H1 (cell line): ENCODE results near the gene SH3BP5. TPM values are rescaled to one million over a fixed set of nuclear protein-coding genes. Genes with fewer than 3 reads are reported as not detected.

Source experiments
- CTCF ChIA-PET: fragments of 300-600 bp; sonication (Branson Sonifier 250); formaldehyde crosslinking; loops from one replicate; lab custom pipeline; 2021; ENCODE audit not compliant: partially characterized antibody; lab: Charles Lee
- POLR2A ChIA-PET: fragments of 300-600 bp; sonication (Branson Sonifier 250); formaldehyde crosslinking; loops from one replicate; lab custom pipeline; 2021; ENCODE audit warnings: inconsistent platforms; ENCODE audit not compliant: partially characterized antibody; lab: Charles Lee
- DNase-seq, 2 experiments: peaks; one replicate each; pipeline versions ENCODE4 v3.0.0 to v3.0.0-alpha.2; 2010 to 2022; ENCODE audit warnings: low spot score in 2 of 2, low read depth in 1 of 2, mixed read lengths in 1 of 2
- FAIRE-seq: peaks from 2 replicates; lab custom pipeline; 2011; peaks lifted over from hg19 to GRCh38; lab: Jason Lieb, UNC
- H2AFZ ChIP-seq: 2 replicates; pipeline ENCODE4 v1.8.1; 2012; ENCODE audit warnings: low read length, inconsistent platforms
- H2AK5ac ChIP-seq: 2 replicates; pipeline ENCODE4 v1.6.1; 2013; ENCODE audit warnings: low read depth, low read length
- H2BK120ac ChIP-seq: replicated peaks from 2 replicates; pipeline ENCODE3; 2013; ENCODE audit warnings: low read depth, low read length, inconsistent platforms
- H2BK12ac ChIP-seq: 2 replicates; pipeline ENCODE4 v1.6.1; 2013; ENCODE audit warnings: low read depth, low read length
- H2BK15ac ChIP-seq: 2 replicates; pipeline ENCODE4 v1.6.1; 2013; ENCODE audit warnings: low read length
- H2BK20ac ChIP-seq: 2 replicates; pipeline ENCODE4 v1.6.1; 2013; ENCODE audit warnings: low read length
- H2BK5ac ChIP-seq: 2 replicates; pipeline ENCODE4 v1.6.1; 2013; ENCODE audit warnings: low read depth, low read length
- H3K14ac ChIP-seq: 2 replicates; pipeline ENCODE4 v1.6.1; 2013; ENCODE audit warnings: inconsistent platforms; ENCODE audit not compliant: insufficient read length
- H3K18ac ChIP-seq: 2 replicates; pipeline ENCODE4 v1.6.1; 2013; ENCODE audit warnings: low read length; ENCODE audit errors: extremely low read depth
- H3K23ac ChIP-seq: 2 replicates; pipeline ENCODE4 v1.6.1; 2013; ENCODE audit warnings: inconsistent platforms; ENCODE audit not compliant: insufficient read length
- H3K23me2 ChIP-seq: 2 replicates; pipeline ENCODE4 v1.6.1; 2013; ENCODE audit warnings: low read depth, low read length
- H3K27ac ChIP-seq: 2 replicates; pipeline ENCODE4 v1.6.1; 2011; ENCODE audit warnings: low read depth, low read length, inconsistent platforms
- H3K27me3 ChIP-seq, 4 experiments: replicated peaks in 1 of 4; 1 replicate in 1 of 4; 2 replicates in 3 of 4; pipeline versions ENCODE4 v1.6.1 to v1.8.1; 2011 to 2013; ENCODE audit warnings: low read length in 3 of 4, mild to moderate bottlenecking in 3 of 4, inconsistent platforms in 2 of 4, mixed read lengths in 2 of 4, moderate library complexity in 1 of 4; ENCODE audit not compliant: control insufficient read depth in 3 of 4, insufficient read depth in 3 of 4; ENCODE audit errors: extremely low read depth in 1 of 4
- H3K36me3 ChIP-seq, 4 experiments: 2 replicates each; pipeline versions ENCODE4 v1.6.1 to v1.8.1; 2011 to 2013; ENCODE audit warnings: mild to moderate bottlenecking in 4 of 4, low read length in 3 of 4, moderate library complexity in 2 of 4, control low read depth in 1 of 4, inconsistent platforms in 1 of 4; ENCODE audit not compliant: insufficient read depth in 4 of 4, control insufficient read depth in 2 of 4
- H3K4ac ChIP-seq: replicated peaks from 2 replicates; pipeline ENCODE3; 2013; ENCODE audit warnings: low read length, low read depth, mixed read lengths, inconsistent platforms; ENCODE audit not compliant: insufficient read length
- H3K4me1 ChIP-seq, 4 experiments: replicated peaks in 1 of 4; 1 replicate in 1 of 4; 2 replicates in 3 of 4; pipeline versions ENCODE4 v1.6.1 to v1.8.1; 2011 to 2013; ENCODE audit warnings: low read length in 3 of 4, inconsistent platforms in 2 of 4, mixed read lengths in 1 of 4; ENCODE audit not compliant: insufficient read depth in 4 of 4, control insufficient read depth in 3 of 4
- H3K4me2 ChIP-seq, 2 experiments: 2 replicates each; pipeline versions ENCODE4 v1.6.1 to v1.8.1; 2011 to 2013; ENCODE audit warnings: low read depth in 2 of 2, low read length in 2 of 2, control low read depth in 1 of 2, inconsistent platforms in 1 of 2, mild to moderate bottlenecking in 1 of 2; ENCODE audit not compliant: insufficient read depth in 1 of 2
- H3K4me3 ChIP-seq, 4 experiments: fragments of 200-600, 300-600 bp in 1 of 4; sonication (generic), shearing (Covaris generic), sonication (Bioruptor Twin) in 1 of 4; 2 replicates each; pipeline versions ENCODE4 v1.5.1 to v1.8.1; 2011 to 2016; ENCODE audit warnings: low read length in 4 of 4, low read depth in 3 of 4, control low read depth in 2 of 4, inconsistent platforms in 2 of 4, mild to moderate bottlenecking in 2 of 4, mixed read lengths in 1 of 4, moderate library complexity in 1 of 4; ENCODE audit not compliant: insufficient read depth in 2 of 4; ENCODE audit errors: extremely low read depth in 1 of 4
- H3K56ac ChIP-seq: replicated peaks from 2 replicates; pipeline ENCODE3; 2013; ENCODE audit warnings: low read depth, mild to moderate bottlenecking, mixed read lengths, low read length, inconsistent platforms; ENCODE audit not compliant: insufficient read length
- H3K79me1 ChIP-seq: 2 replicates; pipeline ENCODE4 v1.6.1; 2013; ENCODE audit warnings: low read depth, low read length, control low read depth
- H3K79me2 ChIP-seq, 2 experiments: 2 replicates each; pipeline versions ENCODE4 v1.6.1 to v1.8.1; 2012 to 2013; ENCODE audit warnings: low read length in 2 of 2, mild to moderate bottlenecking in 2 of 2, inconsistent platforms in 1 of 2; ENCODE audit not compliant: insufficient read depth in 2 of 2, control insufficient read depth in 1 of 2
- H3K9ac ChIP-seq, 4 experiments: replicated peaks in 1 of 4; 1 replicate in 1 of 4; 2 replicates in 3 of 4; pipeline versions ENCODE4 v1.6.1 to v1.8.1; 2011 to 2013; ENCODE audit warnings: low read depth in 3 of 4, low read length in 3 of 4, control low read depth in 2 of 4, mild to moderate bottlenecking in 2 of 4, moderate library complexity in 2 of 4, inconsistent platforms in 1 of 4; ENCODE audit errors: extremely low read depth in 1 of 4
- H3K9me3 ChIP-seq, 2 experiments: 2 replicates each; pipeline versions ENCODE4 v1.6.1 to v1.8.1; 2012 to 2013; ENCODE audit warnings: mild to moderate bottlenecking in 2 of 2, moderate library complexity in 2 of 2, control low read depth in 1 of 2, inconsistent platforms in 1 of 2, low read depth in 1 of 2, low read length in 1 of 2, mixed read lengths in 1 of 2; ENCODE audit not compliant: insufficient read depth in 2 of 2
- H4K20me1 ChIP-seq, 2 experiments: replicated peaks in 1 of 2; 2 replicates each; pipeline versions ENCODE3 to v1.8.1; 2011 to 2013; ENCODE audit warnings: inconsistent platforms in 2 of 2, low read length in 2 of 2, mild to moderate bottlenecking in 1 of 2; ENCODE audit not compliant: insufficient read depth in 2 of 2, control insufficient read depth in 1 of 2
- H4K5ac ChIP-seq: 2 replicates; pipeline ENCODE4 v1.6.1; 2013; ENCODE audit warnings: low read length, low read depth, mixed read lengths, inconsistent platforms; ENCODE audit not compliant: insufficient read length
- H4K8ac ChIP-seq: 2 replicates; pipeline ENCODE4 v1.8.0; 2013; ENCODE audit warnings: mild to moderate bottlenecking, moderate library complexity, low read length, inconsistent platforms; ENCODE audit not compliant: insufficient read depth; ENCODE audit errors: extremely low read depth
- H4K91ac ChIP-seq: replicated peaks from 2 replicates; pipeline ENCODE3; 2013; ENCODE audit warnings: low read length, mixed read lengths, inconsistent platforms; ENCODE audit not compliant: insufficient read length
- CHD2 ChIP-seq: IDR thresholded peaks from 2 replicates; pipeline ENCODE4 v1.6.1; 2012; ENCODE audit warnings: low read length, improper control_type of control experiment
- CREB1 ChIP-seq: IDR thresholded peaks from 2 replicates; pipeline ENCODE4 v1.6.1; 2012; ENCODE audit warnings: inconsistent platforms
- GTF2F1 ChIP-seq: IDR thresholded peaks from 2 replicates; pipeline ENCODE4 v1.6.1; 2012; ENCODE audit warnings: low read depth, low read length, improper control_type of control experiment, borderline replicate concordance
- HDAC6 ChIP-seq: IDR thresholded peaks from one replicate; pipeline ENCODE4 v1.7.1; 2012; ENCODE audit warnings: low read depth, mild to moderate bottlenecking, inconsistent platforms, low read length, moderate library complexity
- NRF1 ChIP-seq: IDR thresholded peaks from 2 replicates; pipeline ENCODE4 v1.6.1; 2011; ENCODE audit warnings: mild to moderate bottlenecking, low read depth, low read length, improper control_type of control experiment
- POU5F1 ChIP-seq: IDR thresholded peaks from 2 replicates; pipeline ENCODE4 v1.6.1; 2011; ENCODE audit warnings: low read depth, mild to moderate bottlenecking, low read length, moderate library complexity
- RXRA ChIP-seq: IDR thresholded peaks from 2 replicates; pipeline ENCODE4 v1.6.1; 2011; ENCODE audit warnings: low read depth, mild to moderate bottlenecking, low read length, moderate library complexity; ENCODE audit not compliant: insufficient read depth
- SP4 ChIP-seq: IDR thresholded peaks from 2 replicates; pipeline ENCODE4 v1.6.1; 2012; ENCODE audit warnings: low read length, inconsistent platforms
- WGBS, 2 experiments: shearing (Covaris generic) in 1 of 2; methylation state at CpG; one replicate each; pipeline versions ENCODE4 v1.1.6 to v1.1.7; 2013 to 2015; ENCODE audit warnings: low lambda C conversion rate in 2 of 2, mixed read lengths in 2 of 2, inconsistent platforms in 1 of 2, low coverage in 1 of 2, missing lambda C conversion rate in 1 of 2; ENCODE audit not compliant: insufficient replicate concordance in 2 of 2, insufficient coverage in 1 of 2, insufficient read length in 1 of 2; ENCODE audit errors: extremely low coverage in 1 of 2, missing lambda C conversion rate in 1 of 2; 5-methylcytosine and 5-hydroxymethylcytosine counted together
- polyA plus RNA-seq, 7 experiments: library from polyadenylated mRNA; depleted of rRNA in 3 of 7; stranded (reverse) in 5 of 7; unstranded in 2 of 7; fragments of >200 nt in 5 of 7; fragments of 200-250 nt in 2 of 7; gene quantifications; 1 replicate in 5 of 7; 2 replicates in 1 of 7; 4 replicates in 1 of 7; pipeline versions ENCODE4 v1.2.1 to v1.2.3, GENCODE V29; 2011 to 2013; ENCODE audit warnings: missing spikeins in 2 of 7, mixed read lengths in 2 of 7
- total RNA-seq: library from RNA; stranded (reverse); fragmentation: NEBNext Ultra II Directional; extraction: Animal tissue kit (Norgen Biotek cat#: 25700); gene quantifications from 2 replicates; pipeline ENCODE4 v1.2.1, GENCODE V29; 2021
- TF ChIP-seq, protein P1 (sequence below): IDR thresholded peaks from 2 replicates; pipeline ENCODE4 v1.6.1; 2011; ENCODE audit warnings: low read depth, mild to moderate bottlenecking, low read length; ENCODE audit not compliant: insufficient read depth

SH3BP5 gene
- total and polyA plus RNA-seq, 2 of the 8 experiments (the other 6 are each of a cell fraction or from before 2014, with no cell fraction given) = 7.1 to 9.7 TPM

DNA sequence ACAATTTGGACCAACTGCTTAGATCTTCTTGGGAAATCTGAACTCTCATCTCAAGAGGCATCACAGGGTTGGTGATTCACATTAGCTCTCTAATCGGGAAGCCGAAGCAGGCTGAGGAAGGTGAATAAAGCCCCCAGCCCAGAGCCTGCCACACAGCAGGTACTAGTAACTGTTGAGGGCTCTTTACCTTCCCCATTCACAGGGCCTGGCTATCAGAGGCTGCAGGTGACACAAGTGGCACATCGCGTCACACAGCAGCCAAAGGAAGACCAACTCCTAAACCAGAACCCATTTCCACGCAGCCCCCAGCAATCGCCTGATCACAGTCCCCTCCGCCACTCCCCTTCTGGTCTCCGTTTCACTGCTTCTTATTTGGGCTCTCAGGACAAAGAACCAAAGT, 29.2 kb downstream of the SH3BP5 start:
- no peaks in the 10 kb centered on the region for H3K23me2 ChIP-seq
- H3K4ac ChIP-seq = no peak overlapping the region
- FAIRE-seq = no peak
- no peak overlapping the region for H2BK20ac ChIP-seq
- ChIA-PET POLR2A (no interaction called here), CTCF (interaction anchor here (2.6 to 4.1 kb wide), 2 partner anchors 15 to 36 kb away, joined by 16 to 19 read pairs; no protein-coding TSS in a partner anchor)
- H2AK5ac ChIP-seq = no peak overlapping the region
- no peaks in the 10 kb centered on the region for H3K79me1 ChIP-seq
- no peak overlapping the region for H2BK12ac ChIP-seq
- H3K14ac ChIP-seq = no peak overlapping the region
- no peak overlapping the region for H3K4me3 ChIP-seq
- no peaks in the 10 kb centered on the region for H3K9me3 ChIP-seq
- H3K23ac ChIP-seq = no peak overlapping the region
- no peak overlapping the region for H2AFZ ChIP-seq
- H3K56ac ChIP-seq = no peak overlapping the region
- DNase-seq = no peak
- no peak overlapping the region for H4K91ac ChIP-seq
- no peaks in the 10 kb centered on the region for H3K27me3 ChIP-seq
- H3K79me2 ChIP-seq = no peaks in the 10 kb centered on the region; a peak in 1 of 4 replicates
- H3K4me1 ChIP-seq = no peaks in the 10 kb centered on the region
- H2BK120ac ChIP-seq = no peak overlapping the region
- TF ChIP-seq RXRA = no peak
- TF ChIP-seq CREB1 = no peak
- no peak for TF ChIP-seq NRF1
- no peak for TF ChIP-seq SP4
- TF ChIP-seq GTF2F1 = no peak
- TF ChIP-seq CHD2 = no peak
- no peak for TF ChIP-seq POU5F1
- no peak for TF ChIP-seq HDAC6
- TF ChIP-seq, protein P1, sequence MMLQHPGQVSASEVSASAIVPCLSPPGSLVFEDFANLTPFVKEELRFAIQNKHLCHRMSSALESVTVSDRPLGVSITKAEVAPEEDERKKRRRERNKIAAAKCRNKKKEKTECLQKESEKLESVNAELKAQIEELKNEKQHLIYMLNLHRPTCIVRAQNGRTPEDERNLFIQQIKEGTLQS = no peak
- no peak overlapping the region for H3K18ac ChIP-seq
- no peak overlapping the region for H2BK5ac ChIP-seq
- no peak overlapping the region for H4K8ac ChIP-seq
- WGBS, 2 experiments = 92% methylated on average over 8 of the region's 8 CpGs; no CpG with 5 or more reads in 1 of the 2 experiments
- peaks cover 0 to 5% (median under 1%) of the 10 kb centered on the region in 4 experiments; a peak in 1 of 8 replicates for H3K36me3 ChIP-seq
- H4K20me1 ChIP-seq = no peaks in the 10 kb centered on the region
- H3K9ac ChIP-seq = no peak overlapping the region
- no peak overlapping the region for H3K4me2 ChIP-seq
- no peak overlapping the region for H3K27ac ChIP-seq
- H4K5ac ChIP-seq = no peak overlapping the region
- no peak overlapping the region for H2BK15ac ChIP-seq
